HG02970 (cell line): ENCODE data around the gene TIMM50.
"Not testable (repeated sequence)": the region's sequence is repeated elsewhere in the genome, so short reads cannot be mapped to it uniquely, and the experiment has no call there.

Experiments
- ATAC-seq: cut with Tn5 transposase; IDR thresholded peaks from one replicate; pipeline ENCODE4 v1.9.1; 2021; ENCODE audit warnings: mild to moderate bottlenecking, moderate library complexity, moderate number of reproducible peaks; ENCODE audit not compliant: unreplicated experiment, low FRiP score

Gene TIMM50

GRCh38 chr19:39480337-39481228 is at the start of gene TIMM50:
TIMM50 (plus strand) TSS chr19:39480838; CDS start chr19:39480854, 16 bp downstream.
- peak; percentile 94 for ATAC-seq

- no peak for ATAC-seq
These were observed 48.0 kb upstream of the TIMM50 start for GRCh38 chr19:39432677-39433025.

GRCh38 chr19:39433480-39434079 is 47.1 kb upstream of the TIMM50 start:
- no peak for ATAC-seq

- ATAC-seq = no peak
These were observed 46.2 kb upstream of the TIMM50 start for GRCh38 chr19:39434123-39435076.

- peak; percentile 87 for ATAC-seq
These were observed 44.9 kb upstream of the TIMM50 start, which contains the start of gene RPS16 for GRCh38 chr19:39435499-39436349. RPS16 (minus strand) TSS chr19:39435949; CDS start chr19:39435895, 54 bp downstream.

GRCh38 chr19:39436350-39436716 is 44.3 kb upstream of the TIMM50 start:
- no peak for ATAC-seq

- ATAC-seq = no peak
These were observed 42.2 kb upstream of the TIMM50 start for GRCh38 chr19:39438270-39438934.

GRCh38 chr19:39444598-39445195 is 35.9 kb upstream of the TIMM50 start:
- no peak for ATAC-seq

- ATAC-seq = peak; percentile 82
These were observed 35.2 kb upstream of the TIMM50 start, which contains the start of gene SUPT5H for GRCh38 chr19:39445196-39446111. SUPT5H (plus strand) TSS chr19:39445582; CDS start chr19:39445891, 309 bp downstream.

- no peak for ATAC-seq
These were observed 34.1 kb upstream of the TIMM50 start for GRCh38 chr19:39446365-39447084.

- no peak for ATAC-seq
These were observed 32.4 kb upstream of the TIMM50 start for GRCh38 chr19:39448271-39448670.

GRCh38 chr19:39449116-39449797 is 31.4 kb upstream of the TIMM50 start:
- ATAC-seq = no peak

- ATAC-seq = not testable (repeated sequence)
These were observed 29.4 kb upstream of the TIMM50 start for GRCh38 chr19:39451257-39451656.

- ATAC-seq = no peak
These were observed 17.2 kb upstream of the TIMM50 start for GRCh38 chr19:39463403-39463802.

- ATAC-seq = no peak
These were observed 14.5 kb upstream of the TIMM50 start for GRCh38 chr19:39465956-39466747.

- no peak for ATAC-seq
These were observed 12.7 kb upstream of the TIMM50 start for GRCh38 chr19:39467941-39468340.
